Measurements from ENCODE around the gene ZNHIT3. TPM values are rescaled to one million over a fixed set of nuclear protein-coding genes. Genes with fewer than 3 reads are reported as not detected.

Gene ZNHIT3
- total RNA-seq, 1 experiment from 2014 or later: 35.5 TPM

- no TSS peak for BruUV-seq (replicated peaks)
- no peak for DNase-seq
- no peaks in the 10 kb centered on the region; the same call in 1 of the 2 replicates for H4K20me1 ChIP-seq (ENCODE audit: insufficient read depth)
- no peak overlapping the region for H3K27ac ChIP-seq
- H3K9me2 ChIP-seq (ENCODE audit: insufficient read depth): no peaks in the 10 kb centered on the region
- H3K4me1 ChIP-seq (replicated peaks; ENCODE audit: insufficient read depth): no peaks in the 10 kb centered on the region
- no peaks in the 10 kb centered on the region for H3K27me3 ChIP-seq (ENCODE audit: insufficient read depth, low read depth)
- H3K36me3 ChIP-seq (ENCODE audit: low read depth): peaks cover 4% of the 10 kb centered on the region; the same call in 1 of the 2 replicates
- H3K4me2 ChIP-seq: no peak overlapping the region
- TF ChIP-seq CTCF (conservative IDR thresholded peaks at IDR 0.05) (no peak), EZH2 (IDR thresholded peaks at IDR 0.05; ENCODE audit: low read depth) (no peak)
- ChIA-PET CTCF (no interaction called here), POLR2A (ENCODE audit: unreplicated experiment) (no interaction called here)
- H3K79me2 ChIP-seq (ENCODE audit: low read depth): no peaks in the 10 kb centered on the region
- H3K4me3 ChIP-seq: no peak overlapping the region
- intact Hi-C loops (cut with micrococcal nuclease; ENCODE audit: unreplicated experiment): no loop called here
- H3K9me3 ChIP-seq (ENCODE audit: insufficient read depth, low read depth): no peaks in the 10 kb centered on the region
- no peak overlapping the region for H2AFZ ChIP-seq
- H3F3A ChIP-seq (ENCODE audit: insufficient read depth, low read depth): peaks cover 4% of the 10 kb centered on the region; the same call in 1 of the 2 replicates
Measured at GRCh38 chr17:36501963-36502362, 15.5 kb downstream of the ZNHIT3 start.

- Histone ChIP-seq H3K4me1 (replicated peaks; ENCODE audit: insufficient read depth) (no peaks in the 10 kb centered on the region), H3K9me2 (ENCODE audit: insufficient read depth) (no peaks in the 10 kb centered on the region), H3K79me2 (ENCODE audit: low read depth) (no peaks in the 10 kb centered on the region), H3K27ac (no peak overlapping the region), H4K20me1 (ENCODE audit: insufficient read depth) (no peaks in the 10 kb centered on the region), H3K4me2 (no peak overlapping the region), H3K36me3 (ENCODE audit: low read depth) (peaks cover 9% of the 10 kb centered on the region; the same call in 1 of the 2 replicates), H3K27me3 (ENCODE audit: insufficient read depth, low read depth) (no peaks in the 10 kb centered on the region), H3K4me3 (no peak overlapping the region), H3F3A (ENCODE audit: insufficient read depth, low read depth) (no peaks in the 10 kb centered on the region), H2AFZ (no peak overlapping the region), H3K9me3 (ENCODE audit: insufficient read depth, low read depth) (no peaks in the 10 kb centered on the region)
- TF ChIP-seq EZH2 (IDR thresholded peaks at IDR 0.05; ENCODE audit: low read depth) (no peak), CTCF (conservative IDR thresholded peaks at IDR 0.05) (no peak)
- no peak for DNase-seq
- no TSS peak for BruUV-seq (replicated peaks)
- intact Hi-C loops (cut with micrococcal nuclease; ENCODE audit: unreplicated experiment): no loop called here
- ChIA-PET POLR2A (ENCODE audit: unreplicated experiment) (no interaction called here), CTCF (no interaction called here)
Measured at GRCh38 chr17:36503456-36504155, 17.1 kb downstream of the ZNHIT3 start.

GRCh38 chr17:36504156-36504545 is 17.7 kb downstream of the ZNHIT3 start:
- H3K9me2 ChIP-seq (ENCODE audit: insufficient read depth): no peaks in the 10 kb centered on the region
- no peaks in the 10 kb centered on the region for H3K9me3 ChIP-seq (ENCODE audit: insufficient read depth, low read depth)
- ChIA-PET CTCF (no interaction called here), POLR2A (ENCODE audit: unreplicated experiment) (no interaction called here)
- H2AFZ ChIP-seq: no peak overlapping the region
- intact Hi-C loops (cut with micrococcal nuclease; ENCODE audit: unreplicated experiment): no loop called here
- no peaks in the 10 kb centered on the region for H4K20me1 ChIP-seq (ENCODE audit: insufficient read depth)
- H3K27me3 ChIP-seq (ENCODE audit: insufficient read depth, low read depth): no peaks in the 10 kb centered on the region
- TF ChIP-seq EZH2 (IDR thresholded peaks at IDR 0.05; ENCODE audit: low read depth) (no peak), CTCF (conservative IDR thresholded peaks at IDR 0.05) (no peak)
- H3K36me3 ChIP-seq (ENCODE audit: low read depth): peaks cover 9% of the 10 kb centered on the region; the same call in 1 of the 2 replicates
- no peak overlapping the region for H3K27ac ChIP-seq
- no peak overlapping the region for H3K4me2 ChIP-seq
- no peaks in the 10 kb centered on the region for H3K4me1 ChIP-seq (replicated peaks; ENCODE audit: insufficient read depth)
- DNase-seq: no peak
- no peak overlapping the region for H3K4me3 ChIP-seq
- no peaks in the 10 kb centered on the region for H3K79me2 ChIP-seq (ENCODE audit: low read depth)
- BruUV-seq (replicated peaks): no TSS peak
- no peaks in the 10 kb centered on the region for H3F3A ChIP-seq (ENCODE audit: insufficient read depth, low read depth)

Data from PC-9 (cell line).